Activated CD4-positive, alpha-beta T cell treated with anti-CD3 and anti-CD28 coated beads for 4 hours (primary cell): ENCODE results near the gene PRKCE.

Experiments used
- DNase-seq, 2 donors: peaks; one replicate each; pipeline ENCODE4 v3.0.0-alpha.2; 2020

The PRKCE gene

DNA sequence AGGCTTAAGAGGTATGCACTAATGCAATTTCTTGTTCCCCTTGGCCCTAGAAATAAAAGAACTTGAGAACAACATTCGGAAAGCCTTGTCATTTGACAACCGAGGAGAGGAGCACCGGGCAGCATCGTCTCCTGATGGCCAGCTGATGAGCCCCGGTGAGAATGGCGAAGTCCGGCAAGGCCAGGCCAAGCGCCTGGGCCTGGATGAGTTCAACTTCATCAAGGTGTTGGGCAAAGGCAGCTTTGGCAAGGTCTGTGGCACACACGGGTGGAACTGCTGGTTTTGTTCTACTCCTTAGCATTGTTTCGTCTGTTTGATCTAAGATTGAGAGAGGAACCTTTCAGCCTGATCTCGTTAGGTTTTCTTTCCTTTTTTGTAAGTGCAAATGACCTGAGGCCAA, 355.9 kb downstream of the PRKCE start:
- no peak for DNase-seq

DNA sequence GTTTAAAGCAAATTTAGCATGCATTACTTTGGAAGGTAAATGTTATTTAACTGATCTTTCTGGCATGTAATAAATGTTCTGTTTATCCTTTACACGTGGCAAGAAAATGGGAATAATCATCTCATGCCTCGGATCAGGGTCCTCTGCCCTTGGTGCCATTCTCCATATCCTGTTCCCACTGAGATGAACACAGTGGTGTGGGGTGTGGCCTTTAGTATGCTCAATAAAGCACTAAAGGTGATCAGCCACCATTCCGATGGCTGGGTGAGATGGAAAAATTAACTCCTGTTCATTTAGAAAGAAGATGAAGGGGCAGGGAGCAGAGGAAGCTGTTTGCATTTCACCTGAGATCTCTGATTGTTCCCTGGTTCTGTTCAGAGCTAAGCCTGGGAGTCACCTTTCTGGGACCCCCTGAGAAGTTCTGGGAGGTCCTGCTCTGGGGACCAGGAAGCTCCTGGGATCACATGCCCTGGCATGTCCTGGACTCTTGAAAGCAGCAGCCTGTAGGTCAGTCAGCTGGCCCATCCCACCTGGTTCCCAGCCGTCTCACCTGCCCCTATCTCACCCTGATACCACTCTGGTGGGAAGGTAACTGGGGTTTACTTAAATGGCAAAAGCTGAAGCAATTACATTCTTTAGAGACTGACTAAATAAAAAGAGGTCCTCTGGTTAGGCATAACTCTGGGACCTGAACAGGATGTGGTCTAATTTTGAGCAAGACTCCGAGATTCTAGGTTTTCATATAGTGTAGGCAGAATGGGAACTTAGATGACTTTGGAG, 356.8 kb downstream of the PRKCE start:
- no peak for DNase-seq

DNA sequence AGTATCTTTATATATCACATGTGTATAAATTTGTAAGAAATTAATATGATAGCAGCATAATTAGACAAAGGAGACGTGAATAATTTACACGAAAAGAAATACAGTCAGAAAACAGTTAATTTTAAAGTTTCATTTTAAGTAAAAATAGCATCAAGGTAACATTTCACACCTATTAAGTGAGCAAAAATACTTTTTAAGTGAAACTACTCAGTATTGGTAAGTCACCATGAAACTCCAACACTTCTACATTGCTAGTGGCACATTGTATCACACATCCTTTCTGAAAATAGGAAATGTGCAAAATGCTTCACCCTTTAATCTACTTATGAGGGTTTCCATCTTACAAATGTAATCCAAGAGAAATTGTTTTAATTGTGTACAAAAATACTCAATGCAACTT, 357.8 kb downstream of the PRKCE start:
- DNase-seq: no peak

DNA sequence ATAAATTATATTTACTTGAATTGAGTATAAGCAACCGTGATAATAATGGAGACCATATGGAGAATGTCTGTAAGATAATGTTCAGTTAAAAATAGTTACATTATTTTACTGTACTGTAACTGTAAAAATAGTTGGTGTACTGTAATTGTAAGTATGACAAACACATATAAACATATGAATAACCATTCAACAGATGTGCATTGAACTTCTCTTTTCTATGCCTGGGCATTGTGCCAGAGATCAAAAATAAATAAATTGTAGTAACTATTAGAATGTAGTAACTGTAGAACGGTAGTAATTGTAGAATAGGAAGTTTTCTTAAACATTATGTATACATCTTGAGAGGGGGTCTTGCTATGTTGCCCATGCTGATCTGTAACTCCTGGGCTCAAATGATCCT, 358.3 kb downstream of the PRKCE start:
- no peak for DNase-seq

DNA sequence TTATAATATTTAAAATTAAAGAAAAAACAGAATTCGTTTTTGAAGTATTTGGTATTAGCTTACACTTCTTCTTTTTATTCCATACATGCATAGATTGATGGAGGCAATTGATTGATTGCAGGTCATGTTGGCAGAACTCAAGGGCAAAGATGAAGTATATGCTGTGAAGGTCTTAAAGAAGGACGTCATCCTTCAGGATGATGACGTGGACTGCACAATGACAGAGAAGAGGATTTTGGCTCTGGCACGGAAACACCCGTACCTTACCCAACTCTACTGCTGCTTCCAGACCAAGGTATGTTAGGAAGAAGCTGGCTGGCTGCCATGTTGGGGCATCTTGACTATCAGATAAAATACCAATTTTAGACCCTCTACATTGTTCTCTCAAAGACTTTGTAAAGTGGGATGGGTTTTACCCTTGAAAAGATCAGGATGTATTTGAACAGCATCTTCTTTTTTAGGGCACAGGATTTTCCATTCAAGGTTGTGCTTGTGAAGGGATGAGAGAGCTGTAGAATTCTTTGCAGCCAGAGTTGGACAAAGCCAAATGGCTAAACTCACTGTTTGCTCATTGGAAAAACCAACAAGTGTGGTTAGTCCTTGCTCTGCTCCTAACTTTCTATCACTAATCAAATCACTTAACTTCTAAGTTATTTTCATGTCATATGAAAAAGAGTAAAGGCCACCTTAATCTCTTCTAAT, 358.9 kb downstream of the PRKCE start:
- DNase-seq: no peak

DNA sequence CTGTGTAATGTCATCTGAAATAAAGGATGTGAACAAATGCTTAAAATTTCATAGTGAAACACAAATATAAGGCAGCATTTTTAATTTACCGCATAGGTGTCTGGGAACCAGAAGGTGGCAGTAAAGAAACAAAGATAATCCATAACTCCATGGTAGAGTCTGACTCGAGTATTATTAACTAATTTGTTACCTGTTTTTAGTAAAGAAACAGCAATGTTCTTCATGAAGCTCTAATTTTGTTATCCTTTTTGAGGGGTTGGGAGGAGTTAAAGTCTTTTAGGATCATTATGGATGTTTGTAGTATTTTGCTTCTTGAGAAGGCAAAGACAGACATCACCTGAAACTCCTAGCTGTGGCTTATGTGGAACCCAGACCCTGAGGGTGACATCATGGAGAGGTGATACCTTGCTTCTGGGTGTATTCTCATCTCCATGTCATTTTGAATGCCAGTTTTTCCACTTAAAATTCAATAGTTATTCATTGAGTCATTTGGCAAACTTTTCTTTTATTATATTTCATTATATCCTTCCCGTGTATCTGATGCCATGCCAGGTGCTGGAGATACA, 359.5 kb downstream of the PRKCE start:
- DNase-seq: no peak

DNA sequence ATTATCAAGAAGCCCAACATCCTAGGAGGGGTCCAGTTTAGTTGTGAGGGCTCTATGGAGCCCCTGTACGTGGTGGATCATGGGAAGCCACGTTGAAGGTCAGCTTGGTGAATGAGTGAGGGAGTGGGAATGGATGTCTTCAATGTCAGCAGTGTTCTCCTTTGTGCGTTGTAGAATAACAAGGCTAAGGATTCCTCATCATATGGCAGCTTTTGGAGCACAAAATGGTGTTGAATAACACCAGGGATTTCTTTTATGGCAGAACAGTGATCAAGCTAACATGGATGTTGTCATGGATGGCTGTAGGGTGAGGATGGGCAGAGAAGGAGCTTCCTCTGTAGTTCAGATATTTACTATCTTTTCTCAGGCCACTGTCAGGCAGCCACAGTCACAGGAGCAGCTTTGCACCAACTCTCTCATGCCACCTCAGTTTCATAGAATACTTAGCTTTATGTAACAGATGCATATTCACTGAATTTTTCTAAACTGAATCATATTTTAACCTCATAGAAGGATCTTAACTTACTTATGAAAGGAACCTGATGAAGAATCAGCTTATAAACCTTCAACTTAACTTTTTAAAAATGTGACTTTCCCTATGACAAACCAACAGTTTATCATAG, 361.3 kb downstream of the PRKCE start:
- DNase-seq: no peak

DNA sequence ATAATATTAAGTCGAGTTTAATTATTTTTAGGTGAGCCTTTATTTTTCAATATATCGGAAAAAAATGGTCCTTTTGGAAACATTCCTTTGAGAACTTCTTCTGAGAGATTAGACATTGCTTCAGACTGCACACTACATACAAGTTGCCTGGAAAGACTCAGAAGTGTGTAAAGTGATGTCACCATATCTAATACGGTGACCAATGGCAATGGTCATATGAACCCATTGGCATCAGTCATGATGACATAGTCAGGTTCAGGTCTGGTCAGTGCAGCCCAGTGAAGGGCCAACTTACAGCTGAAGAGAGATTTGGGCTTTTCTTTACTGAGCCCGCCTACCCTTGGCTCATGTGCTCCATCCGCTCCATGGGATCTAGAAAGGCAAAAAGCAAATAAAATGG, 362.3 kb downstream of the PRKCE start:
- DNase-seq: no peak

DNA sequence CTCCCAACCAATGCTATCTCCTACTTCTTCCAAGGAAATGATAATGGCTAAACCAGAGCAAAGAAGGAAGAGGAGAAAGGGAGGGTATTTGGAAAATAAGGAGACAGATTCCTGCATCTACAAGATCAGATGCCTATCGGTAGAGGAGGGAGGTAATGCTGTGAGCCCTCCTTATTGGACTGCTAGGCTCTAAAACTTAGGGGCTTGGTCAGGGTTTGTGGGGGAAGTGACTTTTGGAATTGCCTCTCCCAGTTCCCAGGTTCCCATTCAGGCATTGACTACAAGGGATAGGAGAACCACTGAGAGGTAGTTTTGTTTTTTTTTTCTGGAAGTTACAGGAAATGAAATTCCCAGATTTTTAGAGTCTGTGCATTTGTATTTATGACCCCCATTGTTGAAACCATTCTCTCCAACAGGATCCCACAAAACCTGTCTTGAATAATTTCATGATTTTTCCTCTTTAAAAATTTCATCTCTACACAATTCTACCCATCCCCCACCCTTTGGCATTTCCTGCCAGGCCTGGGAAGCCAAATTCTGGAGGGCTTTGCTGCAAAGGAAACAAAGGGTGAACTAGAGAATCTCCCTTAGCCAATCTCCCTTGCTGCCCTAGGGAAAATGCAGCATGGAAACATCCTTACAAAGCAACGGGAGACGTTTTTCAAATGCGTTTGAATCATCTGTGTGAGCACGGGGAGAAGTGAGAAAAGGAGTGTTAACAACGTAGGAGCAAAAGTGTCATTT, 363.6 kb downstream of the PRKCE start:
- no peak for DNase-seq

DNA sequence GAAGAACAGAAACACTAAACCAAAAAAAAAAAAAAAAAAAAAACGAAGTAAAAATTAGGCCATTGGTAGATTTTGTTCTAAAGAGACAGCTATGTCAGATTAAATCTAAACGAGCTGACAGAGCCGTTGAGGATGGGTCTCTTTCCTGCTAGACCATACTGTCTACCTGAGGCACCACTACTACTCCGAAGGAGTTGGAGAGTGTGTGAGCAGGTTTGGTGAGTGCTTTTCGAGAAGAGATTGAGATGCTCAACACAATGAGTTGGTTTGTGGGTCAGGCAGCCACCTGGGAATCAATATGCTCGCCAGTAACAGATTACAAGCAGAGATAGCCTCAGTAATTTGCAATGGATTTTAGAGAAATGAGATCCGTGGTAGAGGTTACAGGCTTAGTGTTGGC, 364.2 kb downstream of the PRKCE start:
- DNase-seq: no peak

DNA sequence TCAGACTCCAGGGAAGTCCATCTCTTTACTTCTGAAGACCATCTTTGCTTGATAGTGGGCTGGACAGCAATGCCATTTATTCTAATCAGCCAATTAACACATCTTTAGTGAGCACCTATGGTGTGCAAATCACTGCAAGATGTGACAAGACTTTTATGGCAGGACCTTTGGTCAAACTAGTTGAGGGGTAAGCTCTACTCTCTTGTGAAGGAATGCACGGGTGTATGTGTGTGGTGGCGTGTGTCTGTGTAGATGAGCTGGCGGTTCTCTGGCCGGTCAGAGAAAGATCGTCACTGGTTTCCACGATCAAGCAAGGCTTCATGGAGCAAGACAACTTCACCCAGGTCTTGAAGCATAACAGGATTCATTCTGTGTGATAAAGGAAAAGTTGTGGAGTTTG, 364.6 kb downstream of the PRKCE start:
- no peak for DNase-seq

DNA sequence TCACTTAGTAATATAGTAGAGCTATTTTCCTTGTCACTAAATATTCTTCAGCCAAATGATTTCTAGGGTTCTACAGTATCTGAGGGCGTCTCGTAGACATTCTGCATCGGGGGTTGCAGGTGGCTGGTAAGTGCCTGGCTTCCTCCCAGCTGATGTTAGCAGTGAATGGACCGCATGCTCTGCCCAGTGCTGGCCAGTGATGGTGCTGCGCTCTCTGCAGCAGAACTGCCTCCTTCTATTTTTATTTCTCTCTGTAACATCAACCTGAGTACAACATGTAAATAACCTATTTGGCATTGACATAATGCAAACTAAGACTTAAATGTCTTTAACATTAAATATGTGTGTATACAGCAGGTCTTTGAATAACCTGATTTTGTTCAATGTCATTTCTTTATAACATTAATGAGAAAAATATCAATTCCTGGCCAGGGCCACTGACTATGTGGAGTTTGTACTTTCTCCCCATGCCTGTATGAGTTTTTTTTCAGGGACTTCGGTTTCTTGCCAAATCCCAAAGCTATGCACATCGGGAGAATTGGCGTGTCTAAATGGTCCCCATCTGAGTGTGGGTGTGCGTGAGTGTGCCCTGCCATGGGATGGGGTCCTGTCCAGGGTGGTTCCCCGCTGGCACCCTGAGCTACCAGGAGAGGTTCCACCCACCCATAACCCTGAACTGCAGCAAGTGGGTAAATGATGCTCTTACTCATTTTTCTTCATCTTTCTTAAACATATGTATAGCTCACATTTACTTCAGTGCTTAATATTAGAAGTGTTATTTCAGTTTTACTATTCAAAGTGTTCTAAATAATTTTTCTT, 367.5 kb downstream of the PRKCE start:
- DNase-seq: no peak

DNA sequence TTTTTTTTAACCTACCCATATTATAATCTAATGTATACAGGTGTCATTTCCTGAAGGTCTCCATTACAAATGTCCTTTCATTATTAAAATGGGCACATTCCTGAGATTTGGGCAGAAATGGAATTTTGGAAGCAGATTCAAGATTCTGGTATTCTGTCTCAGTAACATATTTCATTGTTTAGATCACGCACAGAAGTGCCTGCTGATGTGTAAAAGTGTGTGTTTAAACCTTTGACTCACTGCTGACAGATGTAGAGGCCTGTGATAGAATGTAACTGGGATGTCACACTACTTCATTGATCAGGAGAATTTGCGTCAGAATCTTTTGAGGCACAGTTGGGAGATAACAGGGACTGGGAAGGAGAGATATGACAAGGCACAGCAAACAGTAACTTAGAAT, 368.9 kb downstream of the PRKCE start:
- no peak for DNase-seq

DNA sequence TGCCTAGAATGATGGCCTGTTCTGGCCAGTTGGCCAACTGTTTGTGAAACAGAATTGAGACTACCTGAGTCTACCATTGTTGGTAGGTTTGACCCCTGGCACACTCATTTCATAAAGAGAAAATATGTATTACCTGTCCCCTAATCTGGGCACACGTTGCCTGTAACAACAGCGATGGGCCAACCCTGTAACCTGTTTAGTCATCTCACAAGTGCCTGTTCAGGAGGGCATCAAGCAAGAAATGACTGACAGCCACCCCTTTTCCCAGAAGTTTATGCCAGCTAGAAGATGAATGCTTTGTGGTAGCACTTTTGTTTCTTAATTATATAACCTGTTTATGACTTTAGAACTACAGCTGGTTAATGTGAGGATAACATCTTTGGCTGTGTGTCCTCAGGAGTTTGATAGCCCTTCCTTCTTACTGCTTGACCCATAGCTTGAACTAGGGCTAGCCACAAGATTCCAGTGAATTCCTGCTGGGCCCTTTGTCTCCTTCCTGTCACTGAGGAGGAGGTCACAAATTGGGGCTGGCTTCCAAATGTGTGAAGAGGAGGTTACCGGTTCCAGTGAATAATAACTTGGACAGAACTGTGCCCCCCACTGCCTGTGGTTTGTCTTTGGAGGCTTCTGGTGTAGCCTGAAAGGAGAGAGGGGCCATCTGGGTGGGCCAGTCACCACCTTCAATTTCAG, 371.8 kb downstream of the PRKCE start:
- no peak for DNase-seq

DNA sequence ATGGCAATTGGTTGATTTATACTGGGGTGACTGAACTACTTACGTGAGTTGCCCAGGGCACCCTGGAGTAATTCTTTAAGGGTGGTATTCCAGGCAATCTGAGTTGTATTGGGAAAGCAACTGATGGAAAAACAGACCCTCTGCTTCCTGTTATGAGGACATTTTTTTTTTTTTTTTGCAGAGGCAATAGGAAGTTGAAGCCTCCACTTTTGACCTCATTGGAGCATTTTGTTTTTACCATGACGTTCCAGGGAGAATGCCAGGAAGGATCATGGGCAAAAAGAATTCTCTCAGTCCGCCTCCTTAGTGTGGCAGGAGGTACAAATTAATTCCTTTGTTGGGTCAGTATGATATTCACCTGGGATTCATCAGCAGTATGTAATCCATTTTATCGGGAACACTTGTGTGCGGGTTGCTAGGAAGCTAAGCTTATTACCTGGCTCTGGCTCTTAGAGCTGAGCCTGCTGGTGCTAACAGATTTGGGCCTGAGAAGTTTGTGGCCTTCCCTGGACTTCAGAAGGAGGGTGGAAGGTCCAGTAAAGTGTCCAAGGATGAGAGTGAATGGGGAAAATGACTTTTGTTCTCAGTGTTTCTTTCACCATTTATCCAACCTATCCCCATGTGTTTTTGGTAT, 372.8 kb downstream of the PRKCE start:
- no peak for DNase-seq

DNA sequence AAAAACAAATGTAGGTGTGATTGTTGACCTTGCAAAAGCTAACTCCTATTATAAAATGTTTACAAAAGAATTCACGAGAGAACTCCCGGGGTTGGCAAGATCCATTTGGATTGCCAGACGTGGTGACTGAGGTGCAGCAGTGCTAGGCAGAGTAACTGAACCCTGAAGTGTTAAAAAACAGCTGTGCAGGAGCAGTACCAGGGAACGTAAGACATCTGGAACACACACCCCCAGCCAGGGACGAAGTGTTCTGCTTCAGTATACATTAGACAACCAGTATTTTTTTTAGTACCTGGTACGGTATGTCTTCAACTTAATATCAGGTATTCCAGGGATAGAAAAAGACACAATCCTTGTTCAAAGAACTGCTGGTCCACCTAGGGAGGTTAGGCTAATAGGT, 373.6 kb downstream of the PRKCE start:
- DNase-seq: no peak

DNA sequence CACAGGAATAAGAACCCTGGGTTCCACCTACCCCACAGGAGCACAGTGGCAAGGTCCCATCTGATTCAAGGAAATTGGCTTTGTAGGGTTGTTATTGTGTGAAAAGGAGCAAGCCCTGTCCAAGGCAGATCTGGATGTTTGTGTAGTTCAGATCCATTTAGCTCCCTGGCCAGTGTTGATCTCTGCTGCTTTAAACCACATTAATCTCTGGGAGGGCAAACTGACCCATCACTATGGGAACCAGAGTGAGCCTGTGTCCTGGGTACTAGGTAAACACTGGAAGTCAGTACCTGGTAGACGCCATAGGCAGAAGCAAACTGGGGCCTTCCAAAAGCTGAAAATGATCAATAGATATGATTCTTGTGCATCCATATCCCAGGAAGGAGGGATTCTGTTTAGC, 374.2 kb downstream of the PRKCE start:
- no peak for DNase-seq

DNA sequence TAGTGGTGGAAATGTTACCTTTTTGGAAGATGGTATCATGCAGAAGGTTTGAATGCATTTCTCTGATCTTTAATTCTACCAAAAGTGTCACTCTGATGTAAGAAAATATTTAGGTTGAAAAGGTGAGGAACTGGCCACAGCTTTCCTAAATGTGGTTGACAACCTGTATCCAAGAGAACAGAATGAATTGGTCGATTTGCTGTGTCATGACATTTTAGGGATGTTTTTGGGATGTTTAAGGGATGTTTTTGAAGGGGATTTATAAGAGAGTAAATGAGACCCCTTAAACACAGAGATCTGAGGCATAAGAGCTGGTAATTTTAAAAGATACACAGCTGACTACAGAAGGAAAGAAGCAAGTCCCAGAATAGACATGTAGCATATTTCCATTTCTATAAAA, 375.0 kb downstream of the PRKCE start:
- DNase-seq: no peak

DNA sequence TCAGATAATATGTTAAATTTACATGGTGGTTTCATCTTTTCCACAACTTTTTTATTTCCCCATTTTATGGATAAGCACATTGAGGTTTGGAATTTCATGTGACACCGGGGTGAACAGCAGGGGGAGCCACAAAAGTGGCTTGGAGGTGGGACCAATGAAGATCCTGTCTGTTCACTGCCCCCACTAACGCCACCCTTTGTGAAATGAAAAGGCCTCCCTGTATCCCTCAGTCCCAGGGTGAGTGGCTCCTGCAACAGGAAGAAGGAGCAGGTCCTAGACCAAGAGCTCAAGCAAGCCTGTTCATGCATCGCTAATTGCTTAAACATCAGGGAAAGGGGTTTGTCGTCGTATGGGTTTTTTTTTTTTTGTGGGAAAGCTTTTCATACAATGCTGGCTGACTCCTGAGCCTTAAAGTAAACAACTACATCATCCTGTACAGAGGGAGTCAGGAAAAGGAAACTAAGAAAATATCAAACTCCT, 377.9 kb downstream of the PRKCE start:
- DNase-seq: no peak

DNA sequence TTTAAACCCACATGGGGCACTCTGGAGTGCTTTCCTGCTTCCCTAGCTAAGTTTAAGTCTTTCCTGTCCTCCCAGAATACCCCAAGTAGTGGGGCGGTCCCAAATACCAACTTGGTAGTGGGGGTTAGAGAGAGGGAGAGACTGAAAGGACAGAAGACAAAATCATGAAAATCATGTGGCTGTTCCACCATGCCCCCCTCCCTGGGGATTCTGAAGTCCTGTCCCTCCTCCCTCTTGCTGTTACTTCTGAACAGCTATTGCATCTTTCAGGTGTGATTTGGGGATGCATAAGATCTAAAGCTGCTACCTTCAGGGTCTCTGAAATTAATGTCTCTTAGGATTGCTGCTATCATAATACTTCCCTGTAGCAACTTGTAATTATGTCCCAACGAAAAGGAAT, 378.9 kb downstream of the PRKCE start:
- DNase-seq: no peak
